GM18861 (cell line): ENCODE data around the gene ZNF701.
"Not testable (repeated sequence)": the region's sequence is repeated elsewhere in the genome, so short reads cannot be mapped to it uniquely, and the experiment has no call there.

Source experiments
- ATAC-seq: cut with Tn5 transposase; IDR thresholded peaks from one replicate; pipeline ENCODE4 v1.9.1; 2021; ENCODE audit not compliant: unreplicated experiment

ZNF701 gene

DNA sequence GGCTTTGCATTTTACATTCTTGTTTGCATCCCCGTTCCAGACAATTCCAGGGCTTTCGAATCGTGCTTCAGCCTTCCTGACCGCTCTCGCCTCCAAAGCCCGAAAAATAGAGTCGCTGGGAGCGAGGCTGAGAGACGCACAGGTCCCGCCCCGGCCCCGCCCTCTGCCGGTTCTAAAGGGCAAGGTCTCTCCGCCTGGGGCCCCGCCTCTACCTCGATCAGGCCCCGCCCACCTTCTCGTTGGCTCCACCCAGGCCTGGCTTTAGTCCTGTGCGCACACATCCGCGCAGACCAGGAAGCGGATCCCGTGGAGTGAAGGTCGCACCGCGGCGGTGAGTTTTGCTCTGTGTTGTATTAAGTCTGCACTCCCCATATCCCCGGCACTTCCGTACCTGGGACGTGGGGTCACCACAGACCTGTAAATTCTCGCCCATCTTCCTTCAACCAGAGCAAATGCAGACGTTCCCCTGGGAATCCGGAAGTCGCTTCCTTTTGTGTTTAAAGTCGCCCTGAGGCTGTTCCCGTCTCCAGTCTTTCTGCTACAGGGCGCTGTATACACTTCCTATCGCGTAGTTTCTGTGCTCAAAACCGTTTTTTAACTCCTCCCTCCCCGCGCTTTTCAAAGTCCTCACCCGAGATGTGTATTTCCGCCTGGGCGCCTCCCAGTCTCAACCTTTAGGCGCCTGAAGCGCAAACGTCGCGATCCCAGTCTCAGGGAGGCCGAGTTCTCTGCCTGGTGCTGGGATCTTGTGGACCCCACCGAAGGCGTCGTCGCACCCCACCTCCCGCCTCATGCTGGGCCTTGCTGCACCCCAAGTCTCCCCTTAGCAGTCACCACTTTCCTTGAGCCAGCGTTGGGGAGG is at the start of gene ZNF701:
Gene ZNF701 (plus strand): TSS at position 288 of the 862 bp plus-strand sequence. CDS start 3,861 bp downstream, outside the sequence.
- peak; percentile 80 for ATAC-seq

DNA sequence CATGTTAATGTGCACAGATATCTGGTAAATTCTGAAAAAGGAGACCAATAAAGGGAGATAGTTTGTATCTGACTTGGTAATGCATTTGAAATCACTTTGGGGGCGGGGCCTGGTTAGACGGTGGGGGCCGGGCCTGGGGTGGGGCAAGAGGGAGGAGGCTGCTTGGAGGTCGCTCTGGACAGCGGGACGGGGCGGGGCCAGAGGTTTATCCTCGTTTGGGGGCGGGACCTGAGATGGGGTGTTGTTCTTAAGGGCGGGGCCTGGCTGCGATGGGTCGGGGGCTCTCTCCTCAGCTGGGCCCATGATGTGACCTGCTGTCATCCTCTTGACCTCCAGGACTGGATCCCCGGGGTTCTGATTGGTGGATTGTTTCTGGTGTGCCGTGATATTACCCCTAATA is 47.5 kb upstream of the ZNF701 start:
- ATAC-seq: no peak

DNA sequence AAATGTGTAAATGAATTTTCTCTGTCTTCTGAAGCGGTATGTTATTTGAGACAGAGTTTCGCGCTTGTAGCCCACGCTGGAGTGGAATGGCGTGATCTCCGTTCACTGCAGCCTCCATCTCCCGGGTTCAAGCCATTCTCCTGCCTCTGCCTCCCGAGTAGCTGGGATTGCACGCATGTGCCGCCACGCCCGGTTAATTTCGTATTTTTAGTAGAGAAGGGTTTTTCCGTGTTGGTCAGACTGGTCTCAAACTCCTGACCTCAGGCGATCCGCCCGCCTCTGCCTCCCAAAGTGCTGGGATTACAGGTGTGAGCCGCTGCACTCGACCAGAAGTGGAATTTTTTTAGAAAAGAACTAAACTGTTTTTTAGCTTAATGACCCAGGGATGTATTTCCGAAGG is 46.0 kb upstream of the ZNF701 start:
- no peak for ATAC-seq

DNA sequence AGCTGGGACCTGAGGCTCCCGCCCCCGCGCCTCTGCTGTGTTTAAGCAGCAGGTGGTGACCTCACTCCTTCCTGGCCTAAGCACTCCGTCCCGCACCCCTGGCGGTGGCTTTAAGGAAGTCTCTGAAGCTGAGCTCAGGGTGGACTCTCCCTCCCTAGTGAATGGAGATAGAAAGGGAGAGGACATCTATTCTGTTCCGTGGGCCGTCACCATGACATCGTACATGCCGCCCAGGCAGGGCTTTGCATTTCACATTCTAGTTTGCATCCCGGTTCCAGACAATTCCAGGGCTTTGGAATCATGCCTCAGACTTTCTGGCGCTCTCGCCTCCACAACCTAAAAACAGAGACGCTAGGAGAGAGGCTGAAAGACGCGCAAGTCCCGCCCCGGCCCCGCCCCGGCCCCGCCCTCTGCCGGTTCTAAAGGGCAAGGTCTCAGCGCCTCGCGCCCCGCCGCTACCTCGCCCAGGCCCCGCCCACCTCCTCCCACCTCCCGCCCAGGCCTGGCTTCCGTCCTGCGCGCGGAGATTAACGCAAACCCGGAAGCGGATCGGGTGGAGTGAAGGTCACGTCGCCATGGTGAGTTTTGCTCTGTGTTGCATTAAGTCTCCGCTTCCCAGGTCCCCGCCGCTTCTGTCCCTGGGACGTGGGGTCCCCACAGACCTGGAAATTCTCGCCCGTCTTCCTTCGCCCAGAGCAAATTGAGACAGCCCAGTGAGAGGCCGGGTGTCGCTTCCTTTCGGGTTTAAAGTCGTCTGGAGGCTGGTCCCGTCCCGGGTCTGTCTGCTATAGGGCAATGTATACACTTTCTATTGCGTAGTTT is 42.7 kb upstream of the ZNF701 start, which contains the start of gene ZNF808:
Gene ZNF808 (plus strand): TSS at position 535 of the 822 bp plus-strand sequence. CDS start 15,617 bp downstream, outside the sequence.
- peak; percentile 86 for ATAC-seq

GRCh38 chr19:52527956-52528351 is 42.1 kb upstream of the ZNF701 start:
- ATAC-seq: peak; percentile 5

DNA sequence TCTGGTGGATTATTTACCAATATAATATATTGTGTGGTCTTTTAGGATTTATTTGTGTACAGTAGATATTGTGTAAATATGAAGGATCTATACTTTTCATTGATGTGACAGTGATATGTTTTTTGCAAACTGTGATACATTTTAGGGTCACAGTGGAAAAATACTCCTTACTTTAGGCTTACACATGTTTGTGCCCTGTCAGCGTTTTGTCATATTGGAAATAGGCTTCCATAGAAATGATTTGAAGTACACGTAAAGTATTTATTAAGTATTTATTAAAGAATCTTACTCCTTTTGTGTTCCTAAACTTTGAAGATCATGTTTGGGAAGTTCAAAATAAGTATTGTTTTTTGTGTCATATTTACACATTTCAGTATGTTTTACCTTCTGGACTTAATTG is 37.6 kb upstream of the ZNF701 start:
- ATAC-seq: no peak

DNA sequence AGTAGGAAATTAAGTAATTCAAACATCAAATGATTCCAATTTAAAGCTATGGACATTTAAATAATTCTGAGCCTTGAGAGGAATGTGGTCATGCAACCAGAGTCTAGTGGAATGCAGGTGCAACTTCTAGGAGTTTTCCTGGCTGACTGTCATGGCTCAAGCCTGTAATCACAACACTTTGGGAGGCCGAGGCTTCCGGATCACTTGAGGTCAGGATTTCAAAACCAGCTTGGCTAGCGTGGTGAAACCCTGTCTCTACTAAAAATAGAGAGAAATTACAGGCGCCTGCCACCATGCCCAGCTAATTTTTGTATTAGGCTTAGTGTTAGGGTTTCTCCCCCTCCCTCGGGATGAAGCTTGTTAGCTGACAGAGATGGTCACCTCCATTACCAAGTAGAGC is 36.2 kb upstream of the ZNF701 start:
- no peak for ATAC-seq

GRCh38 chr19:52535385-52535770 is 34.7 kb upstream of the ZNF701 start:
- ATAC-seq: not testable (repeated sequence)

DNA sequence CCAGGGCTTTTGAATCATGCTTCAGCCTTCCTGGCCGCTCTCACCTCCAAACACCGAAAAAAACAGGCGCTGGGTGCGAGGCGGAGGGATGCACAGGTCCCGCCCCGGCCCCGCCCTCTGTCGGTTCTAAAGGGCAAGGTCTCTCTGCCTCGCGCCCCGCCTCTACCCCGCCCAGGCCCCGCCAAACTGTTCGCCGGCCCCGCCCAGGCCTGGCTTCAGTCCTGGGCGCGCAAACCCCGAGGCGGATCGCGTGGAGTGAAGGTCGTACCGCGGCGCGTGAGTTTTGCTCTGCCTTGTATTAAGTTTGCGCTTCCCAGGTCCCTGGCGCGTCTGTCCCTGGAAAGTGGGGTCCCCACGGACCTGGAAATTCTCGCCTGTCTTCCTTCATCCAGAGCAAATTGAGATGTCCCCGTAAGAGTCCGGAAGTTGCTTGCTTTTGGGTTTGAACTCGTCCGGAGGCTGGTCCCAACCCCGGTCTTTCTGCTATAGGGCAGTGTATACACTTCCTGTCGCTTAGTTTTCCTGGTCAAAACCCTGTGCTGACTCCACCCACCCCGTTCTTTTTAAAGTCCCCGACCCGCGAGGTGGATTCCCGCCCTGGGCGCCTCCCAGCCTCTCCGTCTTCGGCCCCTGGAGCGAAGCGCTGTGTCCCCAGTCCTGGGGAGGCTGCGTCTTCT is 34.2 kb upstream of the ZNF701 start:
- ATAC-seq: no peak

DNA sequence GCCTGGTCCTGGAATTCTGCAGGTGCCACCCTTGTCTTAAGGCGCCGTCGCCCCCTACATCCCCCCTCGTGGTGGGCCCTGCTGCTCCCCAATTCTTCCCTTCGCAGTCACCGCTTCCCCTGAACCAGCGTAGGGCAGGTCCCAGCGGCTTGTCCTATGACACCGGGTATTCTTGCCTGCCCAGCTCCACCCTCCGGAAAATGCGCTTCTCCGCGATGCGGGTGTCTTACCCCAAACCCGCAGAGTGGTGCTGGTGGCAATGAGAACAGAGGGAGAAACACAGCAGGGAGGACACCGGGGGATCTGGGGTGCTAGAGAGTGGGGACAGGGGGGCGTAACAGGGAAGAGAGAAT is 33.7 kb upstream of the ZNF701 start:
- no peak for ATAC-seq

- ATAC-seq: not testable (repeated sequence)
Observed at GRCh38 chr19:52538815-52539214, 31.3 kb upstream of the ZNF701 start.

DNA sequence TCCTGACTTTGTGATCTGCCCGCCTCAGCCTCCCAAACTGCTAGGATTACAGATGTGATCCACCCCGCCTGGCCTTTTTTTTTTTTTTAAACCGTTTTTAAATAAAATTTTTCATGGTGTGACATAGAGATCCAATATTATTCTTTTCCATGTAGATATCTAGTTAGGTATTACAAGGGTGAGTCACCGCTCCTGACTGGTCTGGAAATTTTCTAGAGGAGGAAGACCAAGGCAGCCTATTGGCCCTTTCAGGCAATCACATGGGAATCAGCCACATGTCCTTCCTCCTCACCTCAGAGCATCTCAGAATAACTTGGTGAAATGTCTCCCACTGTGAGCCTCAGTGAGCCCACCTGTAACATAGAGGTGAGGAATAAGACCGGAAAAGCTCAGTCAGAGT is 28.9 kb upstream of the ZNF701 start:
- ATAC-seq: not testable (repeated sequence)

DNA sequence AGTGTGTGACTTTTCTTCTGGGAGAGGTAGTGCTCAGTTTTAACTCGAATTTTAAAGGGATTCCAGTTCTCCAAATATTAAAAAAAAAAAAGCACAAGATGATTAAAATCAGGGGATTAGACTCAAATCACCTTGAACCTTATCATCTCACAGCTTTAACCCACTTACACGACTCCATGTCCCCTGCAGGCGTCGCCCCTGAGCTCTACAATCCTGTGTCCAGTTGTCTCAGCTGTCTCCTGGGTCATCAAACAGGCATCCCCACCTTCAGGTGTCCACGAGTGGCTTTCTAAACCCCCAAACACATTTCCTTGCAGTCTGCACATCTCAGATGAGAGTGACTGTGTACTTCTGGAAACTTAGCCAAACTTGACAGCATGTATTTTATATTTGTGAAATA is 28.5 kb upstream of the ZNF701 start:
- no peak for ATAC-seq

DNA sequence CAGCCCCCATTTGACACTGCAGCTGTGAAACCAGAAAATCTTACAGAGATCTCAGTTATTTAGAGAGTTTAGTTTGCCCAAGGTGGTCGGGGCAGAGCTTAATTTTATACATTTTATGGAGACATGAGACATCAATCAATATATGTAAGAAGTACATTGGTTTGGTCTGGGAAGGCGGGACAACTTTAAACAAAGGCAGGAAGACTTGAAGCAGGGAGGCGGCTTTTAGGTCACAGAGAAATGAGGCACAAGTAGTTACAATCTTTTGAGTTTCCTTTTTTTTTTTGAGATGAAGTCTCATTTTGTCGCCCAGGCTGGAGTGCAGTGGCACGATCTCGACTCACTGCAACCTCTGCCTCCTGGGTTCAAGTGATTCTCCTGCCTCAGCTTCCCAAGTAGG is 27.5 kb upstream of the ZNF701 start:
- ATAC-seq: not testable (repeated sequence)

GRCh38 chr19:52542984-52543664 is 27.0 kb upstream of the ZNF701 start:
- ATAC-seq: no peak

GRCh38 chr19:52554216-52554971 is 15.7 kb upstream of the ZNF701 start:
- ATAC-seq: no peak

DNA sequence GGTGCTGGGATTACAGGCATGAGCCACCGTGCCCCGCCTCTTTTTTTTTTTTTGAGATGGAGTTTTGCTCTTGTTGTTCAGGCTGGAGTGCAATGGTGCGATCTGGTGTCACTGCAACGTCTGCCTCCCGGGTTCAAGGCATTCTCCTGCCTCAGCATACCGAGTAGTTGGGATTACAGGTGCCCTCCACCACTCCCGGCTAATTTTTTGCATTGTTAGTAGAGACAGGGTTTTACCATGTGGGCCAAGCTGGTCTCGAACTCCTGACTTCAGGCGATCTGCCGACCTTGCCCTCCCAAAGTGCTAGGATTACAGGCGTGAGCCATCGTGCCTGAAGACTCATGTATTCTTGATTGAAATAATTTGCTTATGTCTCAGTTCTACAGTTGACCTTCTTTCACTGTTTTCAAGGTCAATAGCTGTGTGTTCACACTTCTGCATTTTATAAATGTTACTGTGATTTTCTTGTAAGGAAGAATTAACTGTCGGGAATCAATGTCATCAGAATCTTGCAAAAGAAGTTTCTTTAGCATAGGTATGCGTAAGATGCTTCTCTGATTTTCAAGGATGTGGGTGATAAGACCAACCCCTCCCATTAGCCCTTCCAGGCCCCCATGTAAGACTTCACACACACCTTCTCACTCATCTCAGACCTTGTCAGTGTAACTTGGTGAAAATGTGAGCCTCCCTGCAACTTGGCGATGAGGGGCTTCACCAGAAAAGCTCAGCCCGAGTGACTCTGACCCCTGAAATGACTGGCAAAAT is 12.7 kb upstream of the ZNF701 start:
- no peak for ATAC-seq

GRCh38 chr19:52558732-52559445 is 11.2 kb upstream of the ZNF701 start:
- ATAC-seq: not testable (repeated sequence)

DNA sequence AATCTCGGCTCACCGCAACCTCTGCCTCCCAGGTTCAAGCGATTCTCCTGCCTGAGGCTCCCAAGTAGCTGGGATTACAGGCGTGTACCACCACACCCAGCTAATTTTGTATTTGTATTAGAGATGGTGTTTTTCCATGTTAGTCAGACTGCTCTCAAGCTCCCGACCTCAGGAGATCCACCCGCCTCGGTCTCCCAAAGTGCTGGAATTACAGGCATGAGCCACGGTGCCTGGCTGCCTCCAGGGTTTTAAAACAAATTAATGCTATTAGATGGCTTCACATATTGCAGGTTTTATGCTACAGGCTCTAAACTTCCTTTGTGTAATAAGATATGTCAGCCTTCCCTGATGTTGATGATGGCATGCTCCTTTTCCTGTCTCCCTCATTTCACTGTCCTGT is 8.5 kb upstream of the ZNF701 start:
- not testable (repeated sequence) for ATAC-seq
